Mesenchymal stem cell (in vitro differentiated cells and primary cell): ENCODE measurements around the gene MAPK10.

Source experiments
- DNase-seq: peaks from one replicate; pipeline ENCODE4 v3.0.0-alpha.2; 2013
- H2AFZ ChIP-seq: one replicate; pipeline ENCODE4 v1.6.1; 2013; ENCODE audit warnings: low read depth, mild to moderate bottlenecking, control low read depth, inconsistent platforms, low read length, moderate library complexity
- H2AK5ac ChIP-seq: 2 replicates; pipeline ENCODE4 v1.6.1; 2013; ENCODE audit warnings: low read length, moderate library complexity, mild to moderate bottlenecking, inconsistent platforms; ENCODE audit not compliant: severe bottlenecking
- H2BK120ac ChIP-seq: one replicate; pipeline ENCODE4 v1.6.1; 2013; ENCODE audit warnings: low read depth, mild to moderate bottlenecking, inconsistent platforms, low read length, moderate library complexity
- H2BK12ac ChIP-seq, 2 experiments: one replicate each; pipeline ENCODE4 v1.6.1; 2013; ENCODE audit warnings: inconsistent platforms in 2 of 2, low read length in 2 of 2, mild to moderate bottlenecking in 2 of 2, moderate library complexity in 2 of 2, control low read depth in 1 of 2
- H2BK15ac ChIP-seq: one replicate; pipeline ENCODE4 v1.6.1; 2013; ENCODE audit warnings: mild to moderate bottlenecking, low read depth, inconsistent platforms; ENCODE audit not compliant: poor library complexity, severe bottlenecking
- H2BK5ac ChIP-seq: 2 replicates; pipeline ENCODE4 v1.6.1; 2013; ENCODE audit warnings: low read depth, mild to moderate bottlenecking, low read length, control low read depth, inconsistent platforms; ENCODE audit not compliant: poor library complexity, severe bottlenecking
- H3K14ac ChIP-seq, 2 experiments: one replicate each; pipeline ENCODE4 v1.6.1; 2013; ENCODE audit warnings: inconsistent platforms in 2 of 2, low read length in 2 of 2, control low read depth in 1 of 2, mild to moderate bottlenecking in 1 of 2, moderate library complexity in 1 of 2
- H3K18ac ChIP-seq, 2 experiments: one replicate each; pipeline ENCODE4 v1.6.1; 2013; ENCODE audit warnings: inconsistent platforms in 2 of 2, low read length in 2 of 2, control low read depth in 1 of 2, low read depth in 1 of 2, mild to moderate bottlenecking in 1 of 2
- H3K23ac ChIP-seq, 2 experiments: one replicate each; pipeline ENCODE4 v1.6.1; 2013; ENCODE audit warnings: inconsistent platforms in 2 of 2, low read length in 2 of 2, mild to moderate bottlenecking in 2 of 2, moderate library complexity in 2 of 2, control low read depth in 1 of 2
- H3K27ac ChIP-seq: 2 replicates; pipeline ENCODE4 v1.5.1; 2013; ENCODE audit warnings: mild to moderate bottlenecking, moderate library complexity, low read length, control low read depth, inconsistent platforms; ENCODE audit not compliant: poor library complexity, severe bottlenecking
- H3K27me3 ChIP-seq, 2 experiments: 2 replicates each; pipeline versions ENCODE4 v1.6.1 to v1.7.0; 2013; ENCODE audit warnings: low read length in 2 of 2, mild to moderate bottlenecking in 2 of 2, moderate library complexity in 2 of 2, control low read depth in 1 of 2, inconsistent platforms in 1 of 2; ENCODE audit not compliant: control insufficient read depth in 1 of 2, insufficient read depth in 1 of 2
- H3K36me3 ChIP-seq, 2 experiments: 2 replicates each; pipeline versions ENCODE4 v1.6.1 to v1.7.0; 2013; ENCODE audit warnings: low read length in 2 of 2, control low read depth in 1 of 2, inconsistent platforms in 1 of 2, low read depth in 1 of 2, mild to moderate bottlenecking in 1 of 2; ENCODE audit not compliant: insufficient read depth in 2 of 2, control insufficient read depth in 1 of 2
- H3K4ac ChIP-seq, 2 experiments: one replicate each; pipeline ENCODE4 v1.6.1; 2013; ENCODE audit warnings: inconsistent platforms in 2 of 2, low read length in 2 of 2, mild to moderate bottlenecking in 2 of 2, moderate library complexity in 2 of 2, control low read depth in 1 of 2, low read depth in 1 of 2
- H3K4me1 ChIP-seq: 2 replicates; pipeline ENCODE4 v1.6.1; 2013; ENCODE audit warnings: low read depth, low read length, control low read depth; ENCODE audit not compliant: control insufficient read depth, insufficient read depth
- H3K4me2 ChIP-seq: 2 replicates; pipeline ENCODE4 v1.6.1; 2013; ENCODE audit warnings: low read length, mild to moderate bottlenecking, inconsistent platforms; ENCODE audit not compliant: poor library complexity, severe bottlenecking
- H3K4me3 ChIP-seq, 2 experiments: 2 replicates each; pipeline versions ENCODE4 v1.5.1 to v1.7.0; 2013; ENCODE audit warnings: low read length in 2 of 2, mild to moderate bottlenecking in 2 of 2, control low read depth in 1 of 2, low read depth in 1 of 2; ENCODE audit not compliant: insufficient read depth in 1 of 2
- H3K79me1 ChIP-seq: replicated peaks from 2 replicates; pipeline ENCODE4 v1.6.1; 2013; ENCODE audit warnings: mild to moderate bottlenecking, control low read depth, low read length, inconsistent platforms; ENCODE audit not compliant: poor library complexity, severe bottlenecking
- H3K9ac ChIP-seq: 2 replicates; pipeline ENCODE4 v1.7.0; 2013; ENCODE audit warnings: mild to moderate bottlenecking, low read length, moderate library complexity
- H3K9me3 ChIP-seq: 2 replicates; pipeline ENCODE4 v1.7.0; 2013; ENCODE audit warnings: mild to moderate bottlenecking, low read length; ENCODE audit not compliant: control insufficient read depth
- H4K8ac ChIP-seq: one replicate; pipeline ENCODE4 v1.6.1; 2013; ENCODE audit warnings: inconsistent platforms, mild to moderate bottlenecking, low read length, moderate library complexity
- H4K91ac ChIP-seq: one replicate; pipeline ENCODE4 v1.6.1; 2013; ENCODE audit warnings: mild to moderate bottlenecking, low read length, inconsistent platforms
- WGBS: methylation state at CpG from one replicate; pipeline ENCODE4 v1.1.7; 2013; ENCODE audit warnings: mixed read lengths; 5-methylcytosine and 5-hydroxymethylcytosine counted together

Gene MAPK10

DNA sequence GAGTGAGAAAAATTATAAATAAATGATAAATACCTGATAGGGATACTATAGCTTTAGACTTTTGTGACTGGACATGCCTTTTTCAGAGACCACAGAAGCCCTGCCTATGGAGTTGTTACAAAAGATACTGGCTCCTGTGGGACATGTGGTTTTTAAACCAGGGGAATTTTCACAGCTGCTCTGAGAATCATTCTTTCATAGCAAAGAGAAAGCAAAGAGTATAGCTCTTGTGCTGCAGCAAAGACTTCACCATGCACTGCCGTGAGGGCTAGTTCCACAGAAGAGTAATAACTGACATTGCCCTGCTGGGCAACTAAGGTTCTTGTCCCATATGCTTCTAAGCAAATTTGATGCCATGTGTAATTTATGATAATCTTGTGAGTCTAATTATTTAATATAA is 98.2 kb downstream of the MAPK10 start:
- Histone ChIP-seq H3K4me3 (no peak overlapping the region), H3K14ac (no peak overlapping the region), H4K8ac (no peak overlapping the region), H2BK12ac (no peak overlapping the region), H3K36me3 (no peaks in the 10 kb centered on the region), H2BK120ac (no peak overlapping the region), H2AFZ (no peak overlapping the region), H3K79me1 (no peaks in the 10 kb centered on the region), H2BK15ac (no peak overlapping the region), H3K18ac (no peak overlapping the region), H3K9me3 (no peaks in the 10 kb centered on the region), H3K9ac (no peak overlapping the region), H3K23ac (no peak overlapping the region), H3K4ac (no peak overlapping the region), H3K4me1 (no peaks in the 10 kb centered on the region), H3K27me3 (no peaks in the 10 kb centered on the region), H3K4me2 (no peak overlapping the region), H4K91ac (no peak overlapping the region), H2AK5ac (no peak overlapping the region), H3K27ac (no peak overlapping the region), H2BK5ac (no peak overlapping the region)
- 90% methylated on average over 1 of the region's 1 CpG for WGBS
- DNase-seq = peak; percentile 14

DNA sequence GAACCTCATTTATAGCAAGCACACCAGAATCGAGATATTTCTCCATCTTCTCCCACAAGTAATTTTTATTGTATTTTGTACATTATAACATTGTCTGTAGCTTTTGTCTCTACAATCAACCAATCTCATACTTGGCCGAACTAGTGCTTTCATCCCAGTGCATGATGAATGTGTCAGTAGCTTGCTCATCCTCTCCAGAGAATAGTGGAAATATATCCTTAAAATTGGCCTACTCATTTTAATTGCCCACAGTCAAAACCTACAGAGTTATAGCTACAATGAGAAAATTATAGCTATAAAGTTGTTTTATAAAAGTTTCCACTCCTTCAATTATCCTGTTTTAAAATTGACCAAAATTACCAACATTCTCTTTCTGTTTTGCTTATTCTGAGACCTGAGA is 103.8 kb downstream of the MAPK10 start:
- WGBS = no CpG with 5 or more reads among the region's 2 CpGs
- H3K18ac ChIP-seq = no peak overlapping the region
- no peaks in the 10 kb centered on the region for H3K4me1 ChIP-seq
- no peak overlapping the region for H2AK5ac ChIP-seq
- H4K8ac ChIP-seq = no peak overlapping the region
- H2BK5ac ChIP-seq = no peak overlapping the region
- H3K4me3 ChIP-seq = no peak overlapping the region
- H3K27me3 ChIP-seq = no peaks in the 10 kb centered on the region
- H3K4ac ChIP-seq = no peak overlapping the region
- peak overlapping the region; percentile 21 for H3K9ac ChIP-seq
- H3K27ac ChIP-seq = no peak overlapping the region
- H3K9me3 ChIP-seq = no peaks in the 10 kb centered on the region
- H3K36me3 ChIP-seq = no peaks in the 10 kb centered on the region
- H4K91ac ChIP-seq = no peak overlapping the region
- no peak overlapping the region for H3K14ac ChIP-seq
- H2AFZ ChIP-seq = no peak overlapping the region
- no peaks in the 10 kb centered on the region for H3K79me1 ChIP-seq
- no peak for DNase-seq
- no peak overlapping the region for H3K23ac ChIP-seq
- no peak overlapping the region for H2BK12ac ChIP-seq
- no peak overlapping the region for H3K4me2 ChIP-seq
- H2BK15ac ChIP-seq = no peak overlapping the region
- no peak overlapping the region for H2BK120ac ChIP-seq

DNA sequence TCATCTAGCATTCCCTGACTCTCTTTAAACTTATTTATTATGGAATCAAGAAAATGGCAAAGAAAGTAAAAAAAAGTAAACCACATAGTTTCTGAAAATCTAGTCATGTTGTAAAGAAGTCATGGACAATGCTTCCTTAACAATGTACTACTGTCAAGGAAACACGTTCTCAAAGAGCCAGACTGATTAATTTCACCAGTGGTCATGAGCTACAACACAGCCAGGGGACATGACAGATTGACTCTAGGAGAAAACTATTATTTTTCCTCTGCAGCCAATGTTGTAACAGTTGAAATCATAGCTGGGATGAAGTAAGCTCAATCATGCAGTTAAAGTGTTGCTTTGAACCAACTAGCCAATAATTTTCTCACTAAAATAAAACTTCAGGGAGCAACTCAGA is 109.2 kb downstream of the MAPK10 start:
- DNase-seq = no peak
- no peaks in the 10 kb centered on the region for H3K79me1 ChIP-seq
- H3K4me1 ChIP-seq = no peaks in the 10 kb centered on the region
- no peak overlapping the region for H3K4ac ChIP-seq
- no peak overlapping the region for H2BK120ac ChIP-seq
- H2AK5ac ChIP-seq = no peak overlapping the region
- H2BK5ac ChIP-seq = no peak overlapping the region
- H3K4me3 ChIP-seq = no peak overlapping the region
- H2AFZ ChIP-seq = no peak overlapping the region
- no peak overlapping the region for H4K8ac ChIP-seq
- no peak overlapping the region for H4K91ac ChIP-seq
- no peak overlapping the region for H3K9ac ChIP-seq
- no peak overlapping the region for H2BK15ac ChIP-seq
- H3K9me3 ChIP-seq = no peaks in the 10 kb centered on the region
- no peak overlapping the region for H3K14ac ChIP-seq
- no peak overlapping the region for H3K18ac ChIP-seq
- 100% methylated on average over 1 of the region's 1 CpG for WGBS
- no peak overlapping the region for H3K27ac ChIP-seq
- no peaks in the 10 kb centered on the region for H3K27me3 ChIP-seq
- H3K23ac ChIP-seq = no peak overlapping the region
- H3K4me2 ChIP-seq = no peak overlapping the region
- H2BK12ac ChIP-seq = no peak overlapping the region
- H3K36me3 ChIP-seq = no peaks in the 10 kb centered on the region

DNA sequence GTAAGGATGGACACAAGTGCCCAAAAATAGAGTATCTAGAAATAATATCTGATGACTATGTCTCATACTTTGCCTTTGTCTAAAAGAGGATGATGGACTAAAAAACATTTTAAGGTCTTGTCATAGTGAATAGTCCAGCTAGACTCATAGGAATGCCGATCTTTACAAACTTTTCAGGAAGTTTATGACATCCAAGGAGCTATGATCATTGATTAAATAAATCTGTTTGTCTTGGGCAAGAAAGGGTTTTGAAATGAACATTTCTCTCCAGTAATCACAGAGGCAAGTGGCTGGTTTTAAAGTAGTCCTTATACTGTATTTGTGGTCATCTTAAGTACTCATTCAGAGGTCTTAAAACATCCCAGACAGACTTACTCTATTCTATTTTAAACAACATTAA is 109.8 kb downstream of the MAPK10 start:
- Histone ChIP-seq H3K27me3 (no peaks in the 10 kb centered on the region), H3K18ac (no peak overlapping the region), H3K4me2 (no peak overlapping the region), H2BK15ac (no peak overlapping the region), H4K8ac (no peak overlapping the region), H3K79me1 (no peaks in the 10 kb centered on the region), H3K23ac (no peak overlapping the region), H2AK5ac (no peak overlapping the region), H2BK12ac (no peak overlapping the region), H2BK5ac (no peak overlapping the region), H2BK120ac (no peak overlapping the region), H2AFZ (no peak overlapping the region), H3K4me1 (no peaks in the 10 kb centered on the region), H4K91ac (no peak overlapping the region), H3K27ac (no peak overlapping the region), H3K14ac (no peak overlapping the region), H3K9me3 (no peaks in the 10 kb centered on the region), H3K36me3 (no peaks in the 10 kb centered on the region), H3K9ac (no peak overlapping the region), H3K4me3 (no peak overlapping the region), H3K4ac (no peak overlapping the region)
- WGBS = 87% methylated on average over 1 of the region's 1 CpG
- peak; percentile 6 for DNase-seq
